22Rv1 (cell line): ENCODE measurements around the gene ZC3H7B.

Experiments
- H3K27ac ChIP-seq: fragments of 450-650 bp; 2 replicates; pipeline ENCODE4 v1.5.1; 2017
- CTCF ChIP-seq: fragments of 450-650 bp; IDR thresholded peaks from 2 replicates; pipeline ENCODE4 v1.5.1; 2017; ENCODE audit warnings: mild to moderate bottlenecking
- ZFX ChIP-seq: fragments of 450-650 bp; IDR thresholded peaks from 2 replicates; pipeline ENCODE4 v1.6.1; 2017; ENCODE audit warnings: antibody characterized with exemption, borderline replicate concordance

Gene ZC3H7B

GRCh38 chr22:41382610-41383009 lies 81.3 kb downstream of the ZC3H7B start:
- TF ChIP-seq CTCF = no peak
- no peak for TF ChIP-seq ZFX
- H3K27ac ChIP-seq = no peak overlapping the region

- TF ChIP-seq ZFX = no peak
- TF ChIP-seq CTCF = no peak
- no peak overlapping the region for H3K27ac ChIP-seq
These were observed 81.8 kb downstream of the ZC3H7B start for GRCh38 chr22:41383085-41383484.

GRCh38 chr22:41384128-41384527 lies 82.8 kb downstream of the ZC3H7B start:
- no peak overlapping the region for H3K27ac ChIP-seq
- TF ChIP-seq CTCF = no peak
- TF ChIP-seq ZFX = no peak

- TF ChIP-seq CTCF = no peak
- no peak for TF ChIP-seq ZFX
These were observed 86.0 kb downstream of the ZC3H7B start for GRCh38 chr22:41387341-41387740.

GRCh38 chr22:41394012-41394356 lies 92.7 kb downstream of the ZC3H7B start:
- no peak for TF ChIP-seq CTCF
- no peak for TF ChIP-seq ZFX
- no peak overlapping the region for H3K27ac ChIP-seq

More at GRCh38 chr22:41387341-41387740, 86.0 kb downstream of the ZC3H7B start:
- H3K27ac ChIP-seq = no peak overlapping the region

- no peak for TF ChIP-seq ZFX
- no peak for TF ChIP-seq CTCF
- H3K27ac ChIP-seq = no peak overlapping the region
These were observed 94.4 kb downstream of the ZC3H7B start for GRCh38 chr22:41395531-41396240.

- TF ChIP-seq ZFX = no peak
- TF ChIP-seq CTCF = no peak
- no peak overlapping the region for H3K27ac ChIP-seq
These were observed 96.0 kb downstream of the ZC3H7B start for GRCh38 chr22:41397143-41397811.
